ENCODE data around the gene TOP1.

TOP1 gene

DNA sequence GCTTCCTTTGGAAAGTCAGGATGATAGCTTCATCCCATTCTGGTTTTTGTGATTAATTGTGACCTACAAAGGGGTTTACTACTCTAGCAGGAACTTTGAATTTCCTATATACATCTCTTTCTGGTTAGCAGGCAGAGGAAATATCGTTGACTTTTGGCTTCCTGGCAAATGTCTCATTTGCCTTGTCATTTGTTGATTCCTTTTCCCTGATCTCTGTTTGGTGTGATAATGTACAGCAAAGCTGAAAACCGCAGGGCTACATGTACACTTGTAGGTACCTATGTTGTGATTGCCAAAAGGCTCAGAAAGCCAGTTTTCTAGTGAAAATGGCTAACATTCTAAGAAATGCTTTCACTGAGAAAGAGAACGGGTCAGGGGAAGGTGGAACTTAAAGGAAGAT lies 44.3 kb downstream of the TOP1 start:
- TF ChIP-seq CTCF (IDR thresholded peaks at IDR 0.05; ENCODE audit: insufficient read depth, low read length, missing control alignments), result no peak
- no peak for DNase-seq (ENCODE audit: low read depth, low spot score)
- ChIA-PET CTCF (interaction anchor here (0.8 to 21.9 kb wide), 8 partner anchors 11 to 110 kb away, joined by 3 to 307 read pairs (median 12); no protein-coding TSS in a partner anchor), POLR2A (no interaction called here)
- H3K4me3 ChIP-seq (ENCODE audit: low read depth, low read length), result no peak overlapping the region

- no peak for TF ChIP-seq CTCF (IDR thresholded peaks at IDR 0.05; ENCODE audit: insufficient read depth, low read length, missing control alignments)
- no peak for DNase-seq (ENCODE audit: low read depth, low spot score)
- CTCF ChIA-PET, result interaction anchor here (1.0 to 21.9 kb wide), 8 partner anchors 12 to 111 kb away, joined by 3 to 307 read pairs (median 12); no protein-coding TSS in a partner anchor
- no peak overlapping the region for H3K4me3 ChIP-seq (ENCODE audit: low read depth, low read length)
- POLR2A ChIA-PET, result no interaction called here
These were observed 45.8 kb downstream of the TOP1 start for GRCh38 chr20:41074441-41074840.

GRCh38 chr20:41076776-41077175 lies 48.2 kb downstream of the TOP1 start:
- no peak overlapping the region for H3K4me3 ChIP-seq (ENCODE audit: low read depth, low read length)
- no peak for DNase-seq (ENCODE audit: low read depth, low spot score)
- ChIA-PET POLR2A (no interaction called here), CTCF (interaction anchor here (0.8 to 21.9 kb wide), 8 partner anchors 10 to 112 kb away, joined by 3 to 307 read pairs (median 14); no protein-coding TSS in a partner anchor)
- TF ChIP-seq CTCF (IDR thresholded peaks at IDR 0.05; ENCODE audit: insufficient read depth, low read length, missing control alignments), result no peak

- no peak overlapping the region for H3K4me3 ChIP-seq (ENCODE audit: low read depth, low read length)
- ChIA-PET CTCF (interaction anchor here (0.6 to 21.9 kb wide), 13 partner anchors 9 to 115 kb away, joined by 3 to 307 read pairs (median 5); no protein-coding TSS in a partner anchor), POLR2A (interaction anchor here (0.6 kb wide), 1 partner anchor 88 kb away, joined by 3 read pairs; no protein-coding TSS in a partner anchor)
- TF ChIP-seq CTCF (IDR thresholded peaks at IDR 0.05; ENCODE audit: insufficient read depth, low read length, missing control alignments), result peak; percentile 37
- DNase-seq (ENCODE audit: low read depth, low spot score), result peak; percentile 33
These were observed 49.7 kb downstream of the TOP1 start for GRCh38 chr20:41078329-41078728.

DNA sequence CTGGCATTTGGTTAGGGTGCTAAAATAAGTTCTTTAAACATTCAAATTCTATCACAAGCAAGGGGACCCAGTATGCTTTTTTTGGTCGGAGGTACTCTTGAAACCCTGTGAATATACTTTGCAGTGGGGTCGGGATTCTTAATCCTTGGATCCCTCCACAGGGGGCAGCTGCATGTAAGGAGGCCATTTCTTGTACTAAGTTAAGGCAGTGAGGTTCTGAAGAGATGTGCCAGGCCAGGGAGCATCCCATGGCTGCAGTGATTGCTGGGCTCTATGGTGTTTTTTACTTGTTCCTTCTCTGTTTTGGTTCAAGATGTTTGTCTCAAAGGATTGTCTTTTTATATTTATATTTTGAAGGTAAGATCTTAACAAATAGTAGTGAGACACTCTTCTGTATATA lies 50.4 kb downstream of the TOP1 start:
- H3K4me3 ChIP-seq (ENCODE audit: low read depth, low read length), result no peak overlapping the region
- TF ChIP-seq CTCF (IDR thresholded peaks at IDR 0.05; ENCODE audit: insufficient read depth, low read length, missing control alignments), result no peak
- DNase-seq (ENCODE audit: low read depth, low spot score), result no peak
- CTCF ChIA-PET, result interaction anchor here (0.6 to 21.9 kb wide), 13 partner anchors 9 to 116 kb away, joined by 3 to 307 read pairs (median 5); no protein-coding TSS in a partner anchor
- POLR2A ChIA-PET, result interaction anchor here (0.6 kb wide), 1 partner anchor 89 kb away, joined by 3 read pairs; no protein-coding TSS in a partner anchor

DNA sequence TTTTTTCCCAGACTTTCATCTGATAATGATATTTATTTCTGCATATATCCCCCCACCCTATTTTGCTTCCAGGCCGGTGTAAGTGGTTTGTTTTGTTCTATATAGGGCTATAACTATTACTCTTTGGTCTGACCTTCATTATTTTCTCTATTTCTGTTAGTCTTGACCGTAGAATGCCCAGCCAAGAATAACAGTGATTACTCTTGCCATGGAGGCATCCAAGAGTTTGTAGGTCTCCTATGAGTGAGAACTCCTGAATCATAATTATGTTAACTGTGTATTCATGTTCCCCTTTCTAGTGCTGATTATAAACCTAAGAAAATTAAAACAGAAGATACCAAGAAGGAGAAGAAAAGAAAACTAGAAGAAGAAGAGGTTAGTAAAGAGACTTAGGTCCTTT lies 52.2 kb downstream of the TOP1 start:
- ChIA-PET CTCF (interaction anchor here (4.3 to 21.9 kb wide), 3 partner anchors 16 to 113 kb away, joined by 26 to 307 read pairs (median 111); no protein-coding TSS in a partner anchor), POLR2A (no interaction called here)
- H3K4me3 ChIP-seq (ENCODE audit: low read depth, low read length), result no peak overlapping the region
- no peak for DNase-seq (ENCODE audit: low read depth, low spot score)
- no peak for TF ChIP-seq CTCF (IDR thresholded peaks at IDR 0.05; ENCODE audit: insufficient read depth, low read length, missing control alignments)

Data from AG04449 (cell line).